Measurements from ENCODE around the gene ANXA4. TPM values are rescaled to one million over a fixed set of nuclear protein-coding genes. Genes with fewer than 3 reads are reported as not detected.

ANXA4 gene
- total and polyA plus RNA-seq, 2 of the 13 experiments (the other 11 are each of a cell fraction or from before 2014, with no cell fraction given), result 155 to 168 TPM

GRCh38 chr2:69830045-69830905, 88.3 kb downstream of the ANXA4 start (continued):
- TF ChIP-seq DZIP1 (CRISPR knock-in tag; IDR thresholded peaks at IDR 0.05) (no peak), ZNF350 (CRISPR knock-in tag; IDR thresholded peaks at IDR 0.05; ENCODE audit: borderline replicate concordance, low read depth) (no peak), ZBTB2 (CRISPR knock-in tag; IDR thresholded peaks at IDR 0.05; ENCODE audit: low read depth) (no peak), ZNF652 (CRISPR knock-in tag; IDR thresholded peaks at IDR 0.05; ENCODE audit: borderline replicate concordance, low read depth) (no peak), SRSF9 (IDR thresholded peaks at IDR 0.05; ENCODE audit: borderline replicate concordance, insufficient read depth, low read depth, low read length, poor library complexity, severe bottlenecking) (no peak), ZNF264 (CRISPR knock-in tag; IDR thresholded peaks at IDR 0.05) (no peak), CENPT (CRISPR knock-in tag; IDR thresholded peaks at IDR 0.05; ENCODE audit: low read depth) (0 out of 2 replicates have a peak, but pooled peaks have one; percentile 7), ZNF891 (CRISPR knock-in tag; IDR thresholded peaks at IDR 0.05) (peak; percentile 75; the same call in 1 of the 2 replicates), ZNF569 (CRISPR knock-in tag; IDR thresholded peaks at IDR 0.05; ENCODE audit: borderline replicate concordance) (no peak), FOXA3 (CRISPR knock-in tag; IDR thresholded peaks at IDR 0.05) (no peak), DNMT3B (CRISPR knock-in tag; conservative IDR thresholded peaks at IDR 0.05) (no peak), MBD4 (IDR thresholded peaks at IDR 0.05; ENCODE audit: borderline replicate concordance, low read length) (no peak), SYNCRIP (IDR thresholded peaks at IDR 0.05; ENCODE audit: insufficient read depth, low read depth, low read length) (no peak), FOSL1 (CRISPR knock-in tag; IDR thresholded peaks at IDR 0.05; ENCODE audit: borderline replicate concordance) (no peak), ZNF224 (CRISPR knock-in tag; IDR thresholded peaks at IDR 0.05) (no peak), ELF3 (CRISPR knock-in tag; IDR thresholded peaks at IDR 0.05) (no peak), GLI4 (CRISPR knock-in tag; IDR thresholded peaks at IDR 0.05; ENCODE audit: borderline replicate concordance) (no peak)
- TF ChIP-seq, protein P1, sequence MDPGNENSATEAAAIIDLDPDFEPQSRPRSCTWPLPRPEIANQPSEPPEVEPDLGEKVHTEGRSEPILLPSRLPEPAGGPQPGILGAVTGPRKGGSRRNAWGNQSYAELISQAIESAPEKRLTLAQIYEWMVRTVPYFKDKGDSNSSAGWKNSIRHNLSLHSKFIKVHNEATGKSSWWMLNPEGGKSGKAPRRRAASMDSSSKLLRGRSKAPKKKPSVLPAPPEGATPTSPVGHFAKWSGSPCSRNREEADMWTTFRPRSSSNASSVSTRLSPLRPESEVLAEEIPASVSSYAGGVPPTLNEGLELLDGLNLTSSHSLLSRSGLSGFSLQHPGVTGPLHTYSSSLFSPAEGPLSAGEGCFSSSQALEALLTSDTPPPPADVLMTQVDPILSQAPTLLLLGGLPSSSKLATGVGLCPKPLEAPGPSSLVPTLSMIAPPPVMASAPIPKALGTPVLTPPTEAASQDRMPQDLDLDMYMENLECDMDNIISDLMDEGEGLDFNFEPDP (CRISPR knock-in tag; conservative IDR thresholded peaks at IDR 0.05), result no peak
- TF ChIP-seq, protein P2, sequence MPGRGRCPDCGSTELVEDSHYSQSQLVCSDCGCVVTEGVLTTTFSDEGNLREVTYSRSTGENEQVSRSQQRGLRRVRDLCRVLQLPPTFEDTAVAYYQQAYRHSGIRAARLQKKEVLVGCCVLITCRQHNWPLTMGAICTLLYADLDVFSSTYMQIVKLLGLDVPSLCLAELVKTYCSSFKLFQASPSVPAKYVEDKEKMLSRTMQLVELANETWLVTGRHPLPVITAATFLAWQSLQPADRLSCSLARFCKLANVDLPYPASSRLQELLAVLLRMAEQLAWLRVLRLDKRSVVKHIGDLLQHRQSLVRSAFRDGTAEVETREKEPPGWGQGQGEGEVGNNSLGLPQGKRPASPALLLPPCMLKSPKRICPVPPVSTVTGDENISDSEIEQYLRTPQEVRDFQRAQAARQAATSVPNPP (CRISPR knock-in tag; IDR thresholded peaks at IDR 0.05), result no peak
- TF ChIP-seq, protein P3, sequence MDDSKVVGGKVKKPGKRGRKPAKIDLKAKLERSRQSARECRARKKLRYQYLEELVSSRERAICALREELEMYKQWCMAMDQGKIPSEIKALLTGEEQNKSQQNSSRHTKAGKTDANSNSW (CRISPR knock-in tag; IDR thresholded peaks at IDR 0.05; ENCODE audit: borderline replicate concordance), result no peak
- TF ChIP-seq, protein P4, sequence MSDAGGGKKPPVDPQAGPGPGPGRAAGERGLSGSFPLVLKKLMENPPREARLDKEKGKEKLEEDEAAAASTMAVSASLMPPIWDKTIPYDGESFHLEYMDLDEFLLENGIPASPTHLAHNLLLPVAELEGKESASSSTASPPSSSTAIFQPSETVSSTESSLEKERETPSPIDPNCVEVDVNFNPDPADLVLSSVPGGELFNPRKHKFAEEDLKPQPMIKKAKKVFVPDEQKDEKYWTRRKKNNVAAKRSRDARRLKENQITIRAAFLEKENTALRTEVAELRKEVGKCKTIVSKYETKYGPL (CRISPR knock-in tag; IDR thresholded peaks at IDR 0.05), result no peak

Data from HepG2 (cell line).